Right cardiac atrium (tissue), 5 donors: ENCODE results near the gene RAPGEF1. TPM values are rescaled to one million over a fixed set of nuclear protein-coding genes. Genes with fewer than 3 reads are reported as not detected.

Experiments
- ATAC-seq, 2 donors: fragments of 200-7000 bp; cut with Tn5 transposase; one replicate each; pipeline versions ENCODE4 v1.8.0 to v1.9.1; 2020; ENCODE audit warnings: moderate library complexity in 2 of 2, mild to moderate bottlenecking in 1 of 2
- DNase-seq, 3 donors: peaks; one replicate each; pipeline ENCODE4 v3.0.0-alpha.2; 2020
- H3K27ac ChIP-seq: one replicate; pipeline ENCODE4 v1.5.1; 2013; ENCODE audit warnings: mild to moderate bottlenecking, low read length, control low read depth, moderate library complexity
- H3K27me3 ChIP-seq: one replicate; pipeline ENCODE4 v1.6.1; 2013; ENCODE audit not compliant: control insufficient read depth, insufficient read depth
- H3K4me1 ChIP-seq: one replicate; pipeline ENCODE4 v1.6.1; 2013; ENCODE audit warnings: low read length; ENCODE audit not compliant: control insufficient read depth, insufficient read depth
- H3K4me3 ChIP-seq: one replicate; pipeline ENCODE4 v1.5.1; 2013; ENCODE audit warnings: low read length, control low read depth
- H3K9me3 ChIP-seq: one replicate; pipeline ENCODE4 v1.6.1; 2013; ENCODE audit warnings: low read length; ENCODE audit not compliant: control insufficient read depth
- WGBS: extraction: QIAGEN DNeasy Blood & Tissue Kit; methylation state at CpG from one replicate; pipeline ENCODE4 v1.1.7; 2013; 5-methylcytosine and 5-hydroxymethylcytosine counted together
- intact Hi-C, 4 donors: fragments of 100-400 bp; cut with DNase I; formaldehyde crosslinking; loops; one replicate each; pipeline versions ENCODE4 v1.11.0 to v1.14.0; 2022 to 2023
- polyA plus RNA-seq: library from polyadenylated mRNA; stranded (reverse); fragments of 200-250 nt; gene quantifications from one replicate; pipeline ENCODE4 v1.2.3, GENCODE V29; 2013
- total RNA-seq, 4 donors: library from RNA; stranded (reverse); fragmentation: NEBNext Ultra II Directional; extraction: Animal tissue kit (Norgen Biotek cat#: 25700); gene quantifications; one replicate each; pipeline ENCODE4 v1.2.1, GENCODE V29; 2021
- donor health status: healthy with polysubstance abuse.
- donor health status: DM: no; HTN: yes; CAD: no.
- donor health status: DM: no; HTN: no; CAD: no.
- donor health status: DM: no; HTN: yes; CAD: no; lungs with severe emphysema.
- donor health status: DM: yes; HTN: yes; CAD: no.

The RAPGEF1 gene
- total and polyA plus RNA-seq, 5 donors: 58.5 to 100 (median 88.6) TPM

DNA sequence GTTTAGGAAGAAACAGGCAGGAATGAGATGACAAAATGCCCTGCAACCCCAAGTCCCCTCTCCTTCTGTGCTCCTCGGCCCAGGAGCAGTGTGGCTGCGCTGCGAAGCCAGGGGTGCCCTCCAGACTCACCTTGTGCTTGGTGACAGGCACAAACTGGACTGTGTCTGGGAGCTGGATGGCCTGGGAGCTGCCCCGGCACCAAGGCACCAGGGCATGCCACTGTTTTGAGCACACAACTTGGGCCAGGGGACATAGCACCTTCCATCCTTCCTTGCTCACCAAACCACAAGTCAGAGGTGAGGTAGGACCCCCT, 143.5 kb downstream of the RAPGEF1 start:
- DNase-seq: no peak
- intact Hi-C loops: no loop called here
- WGBS: 93% methylated on average over 4 of the region's 4 CpGs
- Histone ChIP-seq H3K27me3 (no peaks in the 10 kb centered on the region), H3K4me3 (no peak overlapping the region), H3K27ac (no peak overlapping the region), H3K4me1 (no peaks in the 10 kb centered on the region), H3K9me3 (no peaks in the 10 kb centered on the region)
- ATAC-seq: no peak

DNA sequence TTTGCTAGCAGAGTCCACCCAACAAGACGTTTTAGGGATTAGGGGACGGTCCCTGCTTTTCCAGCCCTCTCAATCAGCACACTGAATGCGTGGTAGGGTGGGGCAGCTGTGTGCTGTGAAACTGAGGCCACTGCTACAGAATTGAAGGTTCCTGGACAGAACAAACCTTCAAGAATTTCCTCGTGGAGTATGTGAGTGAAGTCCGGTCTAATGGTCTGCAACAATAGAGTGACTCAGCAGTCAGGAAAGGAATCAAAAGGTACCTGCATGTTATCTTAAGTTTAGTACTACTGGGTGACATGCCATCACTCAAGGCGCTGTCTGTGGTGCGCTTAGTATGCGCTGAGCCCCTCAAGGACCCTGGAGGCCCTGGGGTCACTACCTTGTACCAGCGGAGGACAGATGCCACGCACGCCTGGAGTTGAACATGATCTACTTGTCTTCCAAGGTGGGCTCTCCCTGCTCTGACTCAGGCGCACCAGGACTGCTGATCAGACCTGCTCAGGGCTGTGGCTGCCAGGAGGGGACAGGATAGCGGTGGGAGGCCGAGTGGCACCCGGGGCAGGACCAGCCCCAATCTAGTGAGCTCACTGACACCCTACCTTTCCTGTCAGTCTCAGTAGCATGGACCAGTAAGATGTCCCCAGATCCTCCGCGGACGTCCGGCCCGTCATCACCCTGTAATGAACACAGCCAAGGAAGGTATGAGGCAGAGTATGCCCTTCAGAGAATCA, 144.0 kb downstream of the RAPGEF1 start:
- ATAC-seq: no peak
- H3K9me3 ChIP-seq: no peaks in the 10 kb centered on the region
- H3K27me3 ChIP-seq: no peaks in the 10 kb centered on the region
- no peaks in the 10 kb centered on the region for H3K4me1 ChIP-seq
- H3K27ac ChIP-seq: no peak overlapping the region
- WGBS: 90% methylated on average over 20 of the region's 20 CpGs
- intact Hi-C loops: no loop called here
- H3K4me3 ChIP-seq: no peak overlapping the region
- DNase-seq: peak in 2 of 3 donors; percentile 20 to 51

DNA sequence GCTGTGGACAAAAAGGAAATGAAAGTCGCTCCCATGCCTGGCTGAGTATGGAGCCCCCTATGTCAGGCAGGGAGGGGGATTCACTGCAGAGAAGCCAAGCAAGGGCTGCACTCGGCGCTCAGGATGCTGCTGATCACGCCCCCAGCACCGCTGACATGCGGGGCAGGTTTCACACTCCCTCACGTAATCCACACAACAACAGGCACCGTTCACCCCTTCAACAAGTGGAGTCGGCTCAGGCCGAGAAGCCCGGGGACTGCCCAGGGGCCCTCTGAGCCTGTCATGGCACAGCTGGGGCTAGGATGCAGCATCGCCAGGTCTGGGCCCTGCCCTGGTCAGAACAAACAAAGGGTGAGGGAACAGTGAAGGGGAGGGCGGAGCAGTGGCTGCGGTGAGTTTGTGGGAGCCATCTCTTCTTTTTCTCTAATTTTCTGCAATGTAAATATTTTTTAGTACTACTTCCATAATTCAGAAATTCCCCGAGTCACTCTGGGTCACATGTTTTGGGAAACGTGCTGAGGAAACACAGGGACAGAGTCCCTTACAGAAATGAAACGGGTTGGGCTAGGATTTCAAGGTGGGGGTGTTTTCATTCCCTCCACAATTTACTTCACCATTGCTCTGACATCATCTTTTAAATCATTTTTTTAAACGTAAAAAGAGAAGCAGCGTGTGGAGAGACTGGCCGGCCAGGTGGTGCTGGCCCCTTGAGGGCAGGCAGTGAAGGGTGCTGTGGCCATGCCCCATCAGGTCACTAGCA, 144.8 kb downstream of the RAPGEF1 start:
- Histone ChIP-seq H3K27ac (no peak overlapping the region), H3K4me3 (no peak overlapping the region), H3K4me1 (no peaks in the 10 kb centered on the region), H3K9me3 (no peaks in the 10 kb centered on the region), H3K27me3 (no peaks in the 10 kb centered on the region)
- ATAC-seq: no peak
- DNase-seq: peak in 2 of 3 donors; percentile 40 to 48
- intact Hi-C loops: loop anchor here in 2 of 4 donors (5.0 kb wide), 1 partner anchor 147 kb away; the partner anchor contains the start of gene RAPGEF1 (in 2 of the 2)
- 83% methylated on average over 20 of the region's 20 CpGs for WGBS

DNA sequence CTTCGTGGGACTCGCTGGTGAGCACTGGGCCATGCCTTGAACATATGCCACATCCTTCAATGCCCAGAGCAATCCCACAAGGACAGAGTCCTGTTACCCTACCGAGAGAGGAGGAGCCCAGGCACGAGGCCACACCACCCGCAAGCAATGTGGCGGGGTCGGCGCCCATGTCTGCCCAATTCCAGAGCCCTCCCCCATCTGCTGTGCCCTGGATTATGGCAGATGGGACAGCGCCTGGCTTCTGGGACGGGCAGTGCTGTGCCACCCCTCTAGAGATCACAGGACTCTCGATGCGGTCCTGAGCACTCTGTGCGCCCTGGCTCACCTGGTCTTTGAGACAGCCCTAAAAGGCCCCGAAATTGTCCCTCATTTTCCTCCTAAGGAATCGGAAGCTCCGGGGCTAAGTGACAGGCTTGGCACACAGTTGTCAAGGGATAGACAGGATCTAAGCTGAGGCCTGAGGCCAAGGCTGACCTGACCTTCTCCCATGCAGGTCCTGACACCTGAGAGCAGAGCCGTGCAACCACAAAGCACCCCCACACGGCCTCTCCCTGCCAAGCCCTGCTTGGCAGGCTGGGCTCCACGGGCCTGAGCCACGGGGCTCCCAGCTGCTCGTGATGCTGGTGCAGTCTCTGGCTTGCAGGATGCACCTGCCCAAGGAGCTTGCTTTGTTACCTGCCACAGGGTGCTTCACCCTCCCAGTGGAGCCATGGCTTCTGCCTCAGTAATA, 145.8 kb downstream of the RAPGEF1 start:
- DNase-seq: peak in 2 of 3 donors; percentile 25 to 35
- no peaks in the 10 kb centered on the region for H3K9me3 ChIP-seq
- H3K4me3 ChIP-seq: no peak overlapping the region
- H3K27me3 ChIP-seq: no peaks in the 10 kb centered on the region
- no peak for ATAC-seq
- whole genome bisulfite sequencing: 88% methylated on average over 21 of the region's 21 CpGs
- peaks cover 4% of the 10 kb centered on the region for H3K4me1 ChIP-seq
- H3K27ac ChIP-seq: no peak overlapping the region
- intact Hi-C loops: loop anchor here in 2 of 4 donors (5.0 kb wide), 1 partner anchor 148 kb away; the partner anchor contains the start of gene RAPGEF1 (in 2 of the 2)

DNA sequence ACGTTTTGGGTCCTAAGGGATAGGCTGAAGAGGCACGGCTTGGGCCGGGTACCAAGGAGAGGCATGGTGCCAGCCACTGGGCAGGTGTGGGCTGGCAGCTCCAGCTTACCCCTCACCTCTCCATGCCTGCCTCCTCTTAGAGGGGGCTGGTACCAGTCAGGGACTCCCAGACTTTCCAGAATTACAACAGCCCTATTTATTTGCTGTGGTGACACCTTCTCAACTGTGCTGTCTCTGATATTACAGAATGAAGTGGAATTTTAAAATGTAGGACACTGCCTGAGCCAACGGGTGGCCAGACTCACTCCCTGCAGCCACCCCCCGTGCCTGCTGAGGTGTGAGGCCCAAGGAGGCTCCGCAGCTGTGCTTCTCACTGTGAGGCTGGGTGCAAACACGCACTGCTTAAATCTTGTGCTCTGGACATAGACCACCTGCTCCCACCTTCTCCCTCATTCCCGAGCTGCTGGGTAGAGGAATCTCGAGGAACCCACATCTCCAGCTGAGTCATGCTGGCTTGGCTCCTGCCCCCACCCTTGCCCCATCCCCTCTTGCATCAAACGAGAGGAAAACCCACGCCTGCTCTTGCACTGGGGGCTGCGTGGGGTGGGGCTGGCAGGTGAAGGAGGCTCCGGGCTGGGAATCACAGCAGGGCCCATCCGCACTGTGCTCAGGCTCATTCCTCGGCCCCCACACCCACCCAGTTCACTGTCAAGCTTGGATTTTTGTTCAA, 146.6 kb downstream of the RAPGEF1 start:
- WGBS: 78% methylated on average over 15 of the region's 15 CpGs
- intact Hi-C loops: loop anchor here in 2 of 4 donors (5.0 kb wide), 1 partner anchor 149 kb away; the partner anchor contains the start of gene RAPGEF1 (in 2 of the 2)
- Histone ChIP-seq H3K27ac (no peak overlapping the region), H3K9me3 (no peaks in the 10 kb centered on the region), H3K27me3 (no peaks in the 10 kb centered on the region), H3K4me3 (no peak overlapping the region), H3K4me1 (peaks cover 5% of the 10 kb centered on the region)
- peak in 2 of 3 donors; percentile 36 to 37 for DNase-seq
- no peak for ATAC-seq

DNA sequence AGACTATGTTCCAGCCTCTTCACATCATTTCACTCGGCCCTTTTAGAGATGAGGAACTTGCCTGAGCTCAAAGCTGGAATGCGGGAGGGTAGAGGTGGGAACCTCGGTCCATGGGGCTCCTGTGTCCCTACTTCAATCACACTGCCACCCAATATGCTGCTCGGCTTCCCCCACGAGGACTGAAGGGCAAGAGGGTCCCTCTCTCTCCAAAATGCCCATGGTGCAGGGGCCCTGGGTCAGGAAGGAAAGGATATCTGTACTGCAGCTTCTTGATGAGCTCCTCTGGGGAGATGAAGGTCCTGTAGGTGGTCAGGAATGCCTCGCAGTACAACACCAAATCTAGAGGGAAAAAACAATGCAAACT, 148.0 kb downstream of the RAPGEF1 start:
- Histone ChIP-seq H3K27ac (no peak overlapping the region), H3K27me3 (no peaks in the 10 kb centered on the region), H3K4me3 (no peak overlapping the region), H3K9me3 (no peaks in the 10 kb centered on the region), H3K4me1 (peaks cover 7% of the 10 kb centered on the region)
- intact Hi-C loops: loop anchor here (1.0 to 5.0 kb wide), 3 partner anchors 147 to 150 kb away; partner anchors contain the start of gene RAPGEF1 (in 3 of the 4)
- DNase-seq (peak in 2 of 3 donors; percentile 7 to 9), ATAC-seq (no peak)
- 75% methylated on average over 6 of the region's 6 CpGs for WGBS

DNA sequence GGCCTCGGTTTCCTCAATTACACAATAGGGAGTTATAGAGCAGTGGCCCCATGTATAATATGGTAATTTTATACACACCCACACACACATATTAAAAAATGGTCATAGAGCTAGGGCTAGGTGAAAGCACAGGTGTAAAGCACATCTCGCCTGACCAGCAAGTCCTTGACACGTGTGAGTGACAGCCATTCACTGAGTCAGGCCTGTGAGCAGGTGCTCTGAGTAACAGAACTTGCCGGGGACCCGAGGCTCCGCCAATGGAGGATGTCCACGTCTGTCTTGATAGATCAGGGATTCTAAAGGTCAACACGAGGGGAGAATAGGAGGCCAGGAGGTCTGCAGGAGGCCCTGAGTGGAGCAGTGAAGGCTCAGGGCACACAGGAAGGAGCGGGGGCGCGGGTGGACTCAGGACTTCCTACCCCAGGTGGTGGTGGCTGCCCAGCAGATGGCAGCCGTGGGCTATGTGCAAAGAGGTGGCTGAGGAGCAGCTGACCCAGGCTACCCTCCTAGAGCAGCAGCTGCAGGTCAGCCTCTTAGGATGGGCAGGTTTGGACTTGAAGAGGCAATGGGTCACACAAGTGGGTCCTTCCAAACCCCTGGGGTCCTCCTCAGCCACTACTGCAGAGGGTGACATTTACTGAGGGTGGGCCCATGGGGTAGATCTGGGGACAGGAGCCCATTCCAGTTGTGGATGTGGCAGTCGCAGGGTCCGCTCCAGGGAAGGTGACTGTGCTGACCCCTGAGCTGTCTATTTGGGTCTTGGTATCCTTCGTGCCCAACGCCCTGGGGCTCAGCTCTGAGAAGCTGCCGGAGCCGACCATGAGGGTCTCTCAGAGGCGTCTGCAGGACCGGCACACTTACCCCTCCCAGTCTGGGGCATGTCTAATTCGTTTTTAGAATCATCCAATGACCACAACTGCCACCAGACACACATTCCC, 148.7 kb downstream of the RAPGEF1 start:
- no peak overlapping the region for H3K27ac ChIP-seq
- H3K9me3 ChIP-seq: no peaks in the 10 kb centered on the region
- H3K27me3 ChIP-seq: no peaks in the 10 kb centered on the region
- intact Hi-C loops: loop anchor here (1.0 to 5.0 kb wide), 3 partner anchors 148 to 151 kb away; partner anchors contain the start of gene RAPGEF1 (in 3 of the 4)
- no peak overlapping the region for H3K4me3 ChIP-seq
- H3K4me1 ChIP-seq: peaks cover 7% of the 10 kb centered on the region
- ATAC-seq: peak; percentile 81 to 83
- peak; percentile 81 to 94 (median 93) for DNase-seq
- WGBS: 68% methylated on average over 21 of the region's 21 CpGs

DNA sequence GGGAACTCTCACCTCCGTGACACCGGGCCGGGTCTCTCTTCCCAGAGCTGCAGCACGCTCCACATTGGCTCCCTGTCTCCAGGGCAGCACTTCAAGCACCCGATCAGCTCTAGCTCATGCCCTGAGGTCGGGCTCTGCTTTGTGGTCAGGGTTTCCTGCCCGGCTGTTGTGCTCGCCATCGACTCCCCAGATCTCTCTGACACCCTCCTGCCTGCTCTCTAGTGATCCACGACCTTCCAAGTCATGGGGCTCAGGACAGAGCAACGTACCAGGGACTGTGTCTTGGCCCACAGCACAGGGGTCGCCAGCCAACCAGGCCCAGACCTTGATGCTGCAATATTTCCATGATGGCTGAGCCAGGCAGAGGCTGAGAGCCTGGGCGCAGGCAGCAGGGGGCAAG, 149.4 kb downstream of the RAPGEF1 start:
- DNase-seq (peak in 1 of 3 donors; percentile 47), ATAC-seq (no peak)
- Histone ChIP-seq H3K9me3 (no peaks in the 10 kb centered on the region), H3K4me3 (no peak overlapping the region), H3K27ac (no peak overlapping the region), H3K4me1 (peaks cover 7% of the 10 kb centered on the region), H3K27me3 (no peaks in the 10 kb centered on the region)
- 83% methylated on average over 13 of the region's 13 CpGs for WGBS
- intact Hi-C loops: loop anchor here in 3 of 4 donors (2.0 to 5.0 kb wide), 2 partner anchors 148 to 152 kb away; partner anchors contain the start of gene RAPGEF1 (in 2 of the 3)

DNA sequence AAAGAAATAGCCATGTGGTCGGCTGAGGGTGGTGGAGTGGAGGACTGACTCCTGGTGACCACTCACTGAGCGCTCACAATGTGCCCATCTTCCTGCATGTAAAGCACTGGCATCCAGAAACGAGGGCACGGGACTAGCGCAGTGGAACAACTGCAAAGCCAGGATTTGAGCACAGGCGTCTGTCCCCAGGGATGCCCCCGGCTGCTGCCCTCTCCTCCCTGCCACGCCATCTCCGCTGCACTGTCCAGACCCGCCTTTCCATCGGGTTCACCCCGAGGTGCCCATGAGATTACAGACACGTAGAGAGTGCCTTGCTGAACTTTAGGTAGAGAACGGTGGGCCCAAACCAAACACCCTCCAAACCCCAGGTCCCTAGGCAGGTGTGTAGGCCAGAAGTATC, 149.9 kb downstream of the RAPGEF1 start:
- intact Hi-C loops: loop anchor here in 3 of 4 donors (2.0 to 5.0 kb wide), 2 partner anchors 149 to 152 kb away; partner anchors contain the start of gene RAPGEF1 (in 2 of the 3)

More for the DNA sequence above, 149.9 kb downstream of the RAPGEF1 start:
- Histone ChIP-seq H3K4me3 (no peak overlapping the region), H3K27ac (no peak overlapping the region), H3K27me3 (no peaks in the 10 kb centered on the region), H3K9me3 (no peaks in the 10 kb centered on the region), H3K4me1 (peaks cover 7% of the 10 kb centered on the region)
- WGBS: 93% methylated on average over 14 of the region's 14 CpGs
- DNase-seq: peak in 1 of 3 donors; percentile 34
- no peak for ATAC-seq
